CD4-positive, alpha-beta T cell treated with Interleukin-17A for 1 hour (primary cell): ENCODE data around the gene FADS2.

ENCODE experiments used
- DNase-seq: peaks from one replicate; pipeline ENCODE4 v3.0.0-alpha.2; 2020

Gene FADS2

DNA sequence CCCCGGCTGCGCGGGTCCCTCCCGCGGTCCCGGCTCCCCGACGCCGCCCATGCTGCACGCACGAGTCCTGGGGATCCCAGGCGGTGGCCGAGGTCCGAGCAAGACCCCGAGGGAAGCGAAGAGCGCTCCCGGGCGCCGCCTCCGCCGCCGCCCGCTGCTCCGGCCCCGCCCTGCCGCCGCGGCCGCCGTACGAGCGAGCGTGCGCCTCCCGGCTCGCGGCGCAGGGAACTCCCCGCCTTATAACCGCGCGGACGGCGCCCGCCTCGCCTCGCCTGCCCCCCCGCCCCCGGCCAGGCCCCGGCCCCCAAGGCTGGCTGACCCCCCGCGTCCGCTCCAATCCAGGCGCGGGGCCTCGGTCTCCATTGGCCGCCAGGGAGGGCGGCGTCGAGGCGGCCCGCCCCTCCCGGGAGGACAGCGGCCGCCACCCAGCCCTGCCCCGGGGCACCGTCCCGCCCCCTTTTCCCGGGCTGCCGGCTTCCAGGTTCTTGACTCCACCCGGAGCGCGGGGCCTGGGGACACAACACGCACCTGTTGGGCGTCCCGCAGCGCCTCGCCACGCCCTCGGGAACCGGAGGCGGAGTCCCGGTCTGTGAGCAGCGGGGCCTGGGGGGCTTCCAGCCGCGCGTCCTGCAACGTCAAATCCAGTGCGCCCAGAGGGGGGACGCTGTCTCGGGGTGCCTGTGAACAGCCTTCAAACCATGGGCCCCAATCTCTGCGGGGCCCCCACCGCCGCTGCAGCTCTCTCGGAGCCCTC lies 63.4 kb downstream of the FADS2 start, which contains the start of gene FADS3:
Gene FADS3 (minus strand): TSS at position 215 of the 754 bp plus-strand sequence. CDS start 164 bp downstream, at position 51.
- DNase-seq, result peak; percentile 81

GRCh38 chr11:61892085-61892370 lies 63.9 kb downstream of the FADS2 start:
- no peak for DNase-seq

DNA sequence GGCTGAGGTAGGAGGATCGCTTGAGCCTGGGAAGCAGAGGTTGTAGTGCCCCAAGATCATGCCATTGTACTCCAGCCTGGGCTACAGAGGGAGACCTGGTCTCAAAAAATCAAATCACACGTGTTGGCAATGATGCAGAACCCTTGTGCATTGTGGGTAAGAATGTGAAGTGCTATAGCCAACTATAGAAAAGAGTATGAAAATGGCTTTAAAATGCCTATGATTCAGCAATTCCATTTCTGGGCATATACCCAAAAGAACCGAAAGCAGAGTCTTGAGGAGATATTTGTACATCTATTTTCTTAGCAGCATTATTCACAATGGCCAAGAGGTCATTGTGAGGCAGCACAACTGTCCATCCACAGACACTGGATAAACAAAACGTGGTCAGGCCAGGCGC lies 65.9 kb downstream of the FADS2 start:
- DNase-seq, result peak; percentile 9

DNA sequence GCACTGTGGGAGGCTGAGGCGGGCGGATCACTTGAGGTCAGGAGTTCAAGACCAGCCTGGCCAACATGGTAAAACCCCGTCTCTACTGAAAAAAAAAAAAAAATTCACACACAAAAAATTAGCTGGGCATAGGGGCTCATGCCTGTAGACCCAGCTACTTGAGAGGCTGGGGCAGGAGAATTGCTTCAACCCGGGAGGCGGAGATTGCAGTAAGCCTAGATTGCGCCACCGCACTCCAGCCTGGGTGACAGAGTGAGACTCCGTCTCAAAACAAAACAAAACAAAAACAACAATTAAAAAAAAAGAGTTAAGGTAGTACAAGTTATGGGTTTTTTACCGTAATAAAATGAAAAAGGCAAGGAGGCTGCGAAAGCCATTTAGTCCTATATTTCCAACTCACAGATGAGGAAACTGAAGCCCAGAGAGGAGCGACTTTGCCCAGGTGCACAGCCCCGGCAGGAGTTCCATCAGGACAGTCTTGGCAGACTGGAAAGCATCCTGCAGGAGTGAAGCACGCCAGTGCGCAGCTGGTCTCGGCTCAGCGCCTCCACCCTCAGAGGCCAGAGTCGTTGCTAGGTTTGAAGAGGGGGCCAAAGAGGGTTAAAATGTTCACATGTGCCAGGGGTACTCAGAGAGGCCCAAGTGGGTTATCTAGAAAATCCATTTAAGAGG lies 67.1 kb downstream of the FADS2 start:
- DNase-seq, result no peak

DNA sequence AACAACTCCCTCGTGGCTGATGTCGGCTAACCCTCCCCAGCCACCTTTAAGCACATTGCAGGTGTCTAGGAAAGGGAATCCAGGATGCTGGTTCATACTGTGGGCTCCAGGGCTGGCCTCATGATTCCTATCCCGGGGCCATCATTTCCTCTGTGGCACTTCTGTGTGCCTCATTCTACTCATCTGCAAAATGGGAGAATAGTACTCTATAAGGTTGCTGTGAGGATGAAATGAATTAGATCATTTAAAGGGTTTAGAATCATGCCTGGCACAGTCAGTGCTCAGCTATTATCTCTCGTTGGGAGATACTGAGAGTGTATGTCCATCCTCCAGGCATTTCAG lies 67.6 kb downstream of the FADS2 start:
- DNase-seq, result no peak

GRCh38 chr11:61896665-61897386 lies 68.7 kb downstream of the FADS2 start:
- DNase-seq, result no peak

DNA sequence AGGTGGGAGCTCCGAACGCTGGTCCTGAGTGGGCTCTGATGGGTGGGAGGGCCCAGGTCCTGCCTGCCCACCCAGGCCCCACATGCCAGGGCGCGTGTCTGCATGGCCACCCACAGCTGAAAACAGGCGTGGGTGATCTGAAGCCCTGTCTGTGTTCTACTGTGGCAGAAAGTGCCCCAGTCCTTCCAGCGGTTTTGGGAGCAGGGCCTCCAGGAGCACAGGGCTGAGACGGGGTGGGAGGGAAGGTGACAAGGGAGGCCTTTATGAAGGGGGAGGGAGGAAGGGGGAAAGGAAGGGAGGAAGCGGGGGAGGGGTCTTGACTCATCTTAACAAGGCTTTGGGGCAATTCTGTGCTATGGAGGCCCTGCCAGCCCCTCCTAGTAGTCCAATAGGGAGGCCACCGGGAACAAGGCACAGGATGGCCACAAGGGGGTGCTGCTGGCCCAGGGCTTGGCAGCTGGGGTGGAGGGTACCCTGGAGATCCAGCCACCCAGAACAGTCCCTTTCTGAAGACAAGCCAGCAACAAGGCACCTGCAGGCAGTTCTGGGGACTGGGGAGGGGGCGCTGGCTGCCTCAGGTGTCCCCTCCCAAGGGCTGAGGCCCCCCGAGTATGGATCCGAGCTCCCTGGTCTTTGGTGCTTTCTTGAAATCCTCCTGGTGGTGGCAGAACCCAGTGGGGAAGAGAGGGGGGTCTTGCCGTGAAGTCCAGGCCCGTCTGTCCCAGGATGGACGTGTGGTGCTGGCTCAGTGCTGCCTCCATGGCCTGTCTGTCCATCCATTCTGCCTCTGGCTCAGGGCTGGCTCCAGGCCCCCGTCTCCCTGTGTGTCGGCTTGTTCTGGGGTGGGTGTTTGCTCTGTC lies 69.5 kb downstream of the FADS2 start:
- DNase-seq, result peak; percentile 79

DNA sequence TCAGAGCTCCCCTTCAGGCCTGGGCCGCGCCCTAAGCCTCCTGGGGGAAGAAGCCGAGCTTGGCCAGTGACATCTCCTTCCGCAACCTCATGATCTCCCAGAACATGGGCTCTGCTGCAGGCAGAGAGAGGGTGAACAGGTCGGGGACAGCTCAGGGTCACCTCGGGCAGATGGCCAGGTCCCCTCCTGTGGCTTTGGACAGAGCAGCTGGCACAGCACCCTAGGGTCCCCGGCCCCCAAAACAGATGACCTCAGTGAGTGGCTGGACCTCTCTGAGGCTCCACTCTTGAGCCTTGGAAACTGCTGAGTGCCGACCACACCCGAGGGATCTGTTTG lies 70.1 kb downstream of the FADS2 start:
- no peak for DNase-seq

- DNase-seq, result peak; percentile 92
Measured at GRCh38 chr11:61899146-61899841, 71.2 kb downstream of the FADS2 start.

- no peak for DNase-seq
Measured at GRCh38 chr11:61900251-61900650, 72.2 kb downstream of the FADS2 start.

- no peak for DNase-seq
Measured at GRCh38 chr11:61901397-61901796, 73.3 kb downstream of the FADS2 start.

GRCh38 chr11:61902313-61902712 lies 74.2 kb downstream of the FADS2 start:
- DNase-seq, result no peak

DNA sequence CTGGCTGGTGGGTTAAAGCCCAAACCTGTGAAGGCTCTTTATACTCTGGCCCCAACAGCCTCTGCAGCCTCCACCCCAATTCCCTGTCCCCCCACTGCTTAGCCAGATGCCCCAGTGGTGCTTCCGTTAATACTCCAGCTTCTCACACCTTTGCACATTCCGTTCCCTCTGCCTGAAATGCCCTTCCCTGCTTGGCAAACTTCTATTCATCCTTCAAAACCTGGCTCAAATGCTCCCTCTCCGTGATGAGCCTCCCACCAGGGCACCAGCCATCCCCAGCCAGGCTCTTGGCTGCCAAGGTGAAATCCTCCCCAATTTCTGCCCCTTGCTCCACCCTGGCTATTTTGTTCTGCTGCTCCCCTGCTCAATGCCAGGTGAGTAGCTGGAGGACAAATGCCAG lies 75.7 kb downstream of the FADS2 start:
- no peak for DNase-seq

- no peak for DNase-seq
Measured at GRCh38 chr11:61904539-61905048, 76.5 kb downstream of the FADS2 start.

GRCh38 chr11:61905067-61905696 lies 77.1 kb downstream of the FADS2 start:
- no peak for DNase-seq

GRCh38 chr11:61905801-61906521 lies 77.9 kb downstream of the FADS2 start:
- no peak for DNase-seq

- DNase-seq, result no peak
Measured at GRCh38 chr11:61906522-61906909, 78.4 kb downstream of the FADS2 start.

- DNase-seq, result no peak
Measured at GRCh38 chr11:61907282-61907681, 79.2 kb downstream of the FADS2 start.

DNA sequence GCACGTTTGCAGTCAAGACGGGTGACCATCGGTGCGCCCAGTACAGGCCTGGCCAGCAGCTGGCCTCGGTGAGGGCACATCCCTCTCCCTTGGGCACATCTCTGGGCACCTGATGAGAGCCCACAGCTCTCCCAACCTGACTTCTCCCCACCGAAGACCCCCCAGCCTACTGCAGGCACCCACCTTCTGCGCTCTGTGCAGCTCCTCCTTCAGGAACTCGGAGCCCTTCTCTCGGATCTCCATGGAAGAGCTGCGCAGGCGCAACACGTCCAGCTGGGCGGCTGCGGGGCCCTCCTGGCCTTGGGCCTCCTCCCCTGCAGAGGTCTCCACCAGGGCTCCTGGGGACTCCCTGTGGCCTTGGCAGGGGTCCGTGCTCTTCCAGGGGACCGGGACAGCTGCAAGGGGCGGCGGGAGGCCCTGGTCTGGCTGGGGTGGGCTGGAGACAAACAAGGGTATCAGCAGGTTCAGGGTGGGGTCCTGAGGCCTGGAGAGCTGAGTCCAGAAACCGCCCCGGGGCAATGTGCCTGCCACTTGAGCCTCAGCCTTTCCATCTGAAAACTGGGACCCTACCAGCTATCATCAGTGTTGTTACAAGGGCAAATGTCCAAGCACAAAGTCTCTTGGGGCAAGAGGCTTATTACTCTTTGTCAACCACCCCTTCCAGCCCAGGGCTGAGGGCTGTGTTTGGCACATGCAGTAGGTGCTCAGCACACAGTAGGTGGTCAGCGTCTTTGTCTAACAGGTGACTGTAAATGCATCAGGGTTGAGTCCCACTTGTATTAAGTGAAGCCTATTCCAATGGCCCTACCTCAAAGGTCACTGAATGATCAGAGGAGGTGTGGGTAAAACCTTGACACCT lies 80.0 kb downstream of the FADS2 start:
- DNase-seq, result no peak

DNA sequence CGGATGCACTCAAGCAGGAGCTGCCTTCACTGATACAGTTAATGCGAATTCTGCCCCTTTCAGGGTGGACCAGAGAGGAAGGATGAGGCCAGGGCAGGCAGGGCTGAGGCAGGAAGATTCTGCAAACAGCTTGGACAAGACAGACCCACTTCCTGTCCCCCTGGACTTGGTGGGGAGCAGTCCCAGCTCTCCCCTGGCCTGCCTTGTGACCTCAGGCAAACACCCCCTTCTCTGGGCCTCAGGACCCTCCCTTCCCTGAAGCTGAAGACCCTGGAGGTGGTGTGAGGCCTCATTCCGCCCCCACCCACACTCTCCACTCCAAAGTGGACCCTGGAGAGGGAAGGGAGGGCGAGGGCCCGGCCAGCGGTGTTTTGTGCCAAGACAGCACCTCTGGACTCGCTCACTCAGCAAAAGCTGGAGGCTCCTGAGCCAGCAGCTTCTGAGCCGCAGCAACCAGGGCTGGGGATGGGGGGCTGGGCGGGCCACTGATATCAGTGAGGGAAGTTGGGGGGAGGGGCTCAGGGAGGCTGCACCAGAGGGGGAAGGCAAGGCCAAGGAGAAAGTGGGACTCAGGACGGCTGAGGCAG lies 80.7 kb downstream of the FADS2 start:
- DNase-seq, result no peak
